Brain microvascular endothelial cell (primary cell): ENCODE data around the gene ZNF527.
"Not testable (repeated sequence)": the region's sequence is repeated elsewhere in the genome, so short reads cannot be mapped to it uniquely, and the experiment has no call there.

Experiments used
- DNase-seq: peaks from one replicate; pipeline ENCODE4 v3.0.0-alpha.2; 2020
- H3K27ac ChIP-seq: fragments of 250-450 bp; sonication (Bioruptor Pico); 2 replicates; pipeline ENCODE4 v1.5.1; 2020; ENCODE audit warnings: mild to moderate bottlenecking, moderate library complexity
- H3K27me3 ChIP-seq: fragments of 250-450 bp; sonication (Bioruptor Pico); replicated peaks from 2 replicates; pipeline ENCODE4 v1.5.1; 2020; ENCODE audit warnings: mild to moderate bottlenecking
- H3K36me3 ChIP-seq: fragments of 250-450 bp; sonication (Bioruptor Pico); replicated peaks from 2 replicates; pipeline ENCODE4 v1.5.1; 2020; ENCODE audit warnings: mild to moderate bottlenecking
- H3K4me3 ChIP-seq: 2 replicates; pipeline ENCODE4 v1.5.1; 2011; ENCODE audit warnings: low read depth, mild to moderate bottlenecking, control low read depth, low read length, moderate library complexity
- CTCF ChIP-seq: IDR thresholded peaks from 2 replicates; pipeline ENCODE4 v1.5.1; 2011; ENCODE audit warnings: low read depth, mild to moderate bottlenecking, moderate library complexity, low read length, control low read depth, inconsistent platforms; ENCODE audit errors: missing control alignments
- in situ Hi-C: cut with HindIII; loops from 2 replicates; pipeline ENCODE4 v1.10.0; 2017; ENCODE audit warnings: low sequenced_read_pairs, low pct_ligation_motif_present

ZNF527 gene

GRCh38 chr19:37362733-37363132 lies 8.2 kb upstream of the ZNF527 start:
- in situ Hi-C loops = no loop called here
- H3K4me3 ChIP-seq = no peak overlapping the region
- H3K36me3 ChIP-seq = peaks cover 21% of the 10 kb centered on the region
- peak; percentile 34 for TF ChIP-seq CTCF
- H3K27ac ChIP-seq = no peak overlapping the region
- DNase-seq = no peak
- no peaks in the 10 kb centered on the region for H3K27me3 ChIP-seq

GRCh38 chr19:37370386-37370879 lies 466 bp upstream of the ZNF527 start:
- H3K36me3 ChIP-seq, in situ Hi-C loops, DNase-seq, H3K27me3 ChIP-seq: not testable (repeated sequence)
- Histone ChIP-seq H3K27ac (peak overlapping the region; percentile 15), H3K4me3 (peak overlapping the region; percentile 85)

- in situ Hi-C loops = no loop called here
- no peak overlapping the region for H3K27ac ChIP-seq
- no peak for TF ChIP-seq CTCF
- peaks cover 15% of the 10 kb centered on the region for H3K36me3 ChIP-seq
- H3K27me3 ChIP-seq = no peaks in the 10 kb centered on the region
- H3K4me3 ChIP-seq = no peak overlapping the region
- DNase-seq = no peak
Observed at GRCh38 chr19:37389234-37389633, 18.3 kb downstream of the ZNF527 start.

- H3K36me3 ChIP-seq, DNase-seq, H3K4me3 ChIP-seq, H3K27me3 ChIP-seq, in situ Hi-C loops, H3K27ac ChIP-seq: not testable (repeated sequence)
Observed at GRCh38 chr19:37391399-37391798, 20.5 kb downstream of the ZNF527 start.

- Histone ChIP-seq H3K4me3 (no peak overlapping the region), H3K27me3 (no peaks in the 10 kb centered on the region), H3K27ac (no peak overlapping the region), H3K36me3 (no peaks in the 10 kb centered on the region)
- in situ Hi-C loops = no loop called here
- TF ChIP-seq CTCF = no peak
- DNase-seq = no peak
Observed at GRCh38 chr19:37401078-37401477, 30.2 kb downstream of the ZNF527 start.

- in situ Hi-C loops = no loop called here
- no peak overlapping the region for H3K4me3 ChIP-seq
- DNase-seq = no peak
- H3K36me3 ChIP-seq = no peaks in the 10 kb centered on the region
- no peak overlapping the region for H3K27ac ChIP-seq
- no peak for TF ChIP-seq CTCF
- H3K27me3 ChIP-seq = no peaks in the 10 kb centered on the region
Observed at GRCh38 chr19:37403403-37403802, 32.5 kb downstream of the ZNF527 start.

- H3K27me3 ChIP-seq, H3K27ac ChIP-seq, H3K4me3 ChIP-seq, DNase-seq, in situ Hi-C loops, H3K36me3 ChIP-seq: not testable (repeated sequence)
Observed at GRCh38 chr19:37406140-37406846, 35.4 kb downstream of the ZNF527 start.
